Left renal pelvis (tissue), 4 donors: ENCODE measurements around the gene CSF1R. TPM values are rescaled to one million over a fixed set of nuclear protein-coding genes. Genes with fewer than 3 reads are reported as not detected.

Experiments
- DNase-seq, 4 donors: peaks; one replicate each; pipeline ENCODE4 v3.0.0-alpha.2; 2013; ENCODE audit warnings: low read depth in 4 of 4, low spot score in 3 of 4
- polyA plus RNA-seq, 4 donors: library from polyadenylated mRNA; unstranded; fragments of 120-200 nt; gene quantifications; one replicate each; pipeline ENCODE4 v1.2.1, GENCODE V29; 2013; ENCODE audit not compliant: insufficient read length in 4 of 4

CSF1R gene
- polyA plus RNA-seq, 4 donors: 15.4 to 36.1 (median 17.1) TPM

DNA sequence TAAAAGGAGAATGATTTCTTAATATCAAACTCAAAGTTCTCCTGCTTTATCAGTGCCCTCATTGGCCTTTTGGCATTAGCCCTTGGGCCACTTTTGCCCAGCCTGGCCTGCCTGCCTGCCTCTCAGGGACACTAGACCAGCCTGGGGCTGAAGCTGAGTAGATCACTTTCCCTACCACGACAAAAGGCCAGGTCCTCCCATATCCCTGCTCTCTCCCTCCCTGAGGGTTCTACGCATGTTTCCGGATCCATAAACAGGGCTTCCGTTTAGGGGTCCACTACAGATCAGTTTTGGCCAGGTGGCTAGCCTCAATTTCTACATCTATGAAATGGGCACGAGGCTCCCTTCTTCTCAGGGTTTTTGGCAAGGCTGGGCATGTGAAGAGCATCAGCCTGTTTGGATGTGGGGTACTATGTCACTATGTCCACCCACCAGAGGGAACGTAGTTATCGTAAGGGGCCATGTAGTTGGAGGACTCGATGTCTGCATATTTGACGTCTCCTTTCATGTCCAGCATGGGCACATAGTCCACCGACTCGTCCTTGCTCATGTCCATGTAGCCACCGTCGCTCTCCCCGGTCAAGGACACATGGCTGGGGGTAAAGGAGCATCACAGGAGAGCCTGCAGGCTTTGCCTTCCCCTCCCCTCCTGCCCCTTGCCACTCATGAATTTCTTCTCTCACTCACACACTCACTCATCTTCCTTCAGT is 35.2 kb upstream of the CSF1R start:
- DNase-seq: no peak

DNA sequence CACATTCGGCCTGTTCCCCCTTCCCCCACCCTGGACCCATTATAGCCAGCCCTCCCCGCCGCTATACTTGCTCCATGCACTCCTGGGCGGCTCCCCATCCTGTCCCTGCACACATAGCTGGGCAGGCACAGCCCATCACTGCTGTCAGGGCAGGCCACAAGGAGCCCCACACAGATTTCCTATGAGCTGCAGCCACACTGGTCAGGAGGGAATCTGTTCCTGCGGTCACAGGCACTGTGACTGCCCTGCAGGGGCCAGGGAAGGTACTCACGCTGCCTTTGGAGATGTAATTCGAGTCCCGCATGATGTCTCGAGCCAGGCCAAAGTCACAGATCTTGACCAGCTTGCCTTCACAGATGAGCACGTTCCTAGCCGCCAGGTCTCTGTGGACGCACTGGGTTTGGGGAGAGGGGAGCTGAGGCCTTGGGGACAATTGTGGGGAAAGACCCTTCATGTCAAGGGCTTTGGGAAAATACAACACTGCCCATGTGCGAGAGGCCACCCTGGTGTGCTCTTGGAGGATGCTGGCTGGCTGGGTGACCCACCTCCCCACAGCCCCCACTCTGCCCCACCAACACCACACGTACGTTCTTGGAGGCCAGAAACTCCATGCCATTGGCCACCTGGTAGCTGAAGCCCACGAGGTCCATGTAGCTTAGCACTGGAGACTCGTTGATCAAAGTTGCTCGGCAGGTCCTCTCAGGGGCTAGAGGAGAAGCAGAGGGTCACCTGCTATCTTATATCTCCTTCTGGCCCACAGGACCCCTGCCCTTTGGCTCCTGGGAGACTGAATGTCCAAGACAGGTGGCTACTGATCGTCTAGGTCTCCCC is 34.5 kb upstream of the CSF1R start:
- DNase-seq: no peak

DNA sequence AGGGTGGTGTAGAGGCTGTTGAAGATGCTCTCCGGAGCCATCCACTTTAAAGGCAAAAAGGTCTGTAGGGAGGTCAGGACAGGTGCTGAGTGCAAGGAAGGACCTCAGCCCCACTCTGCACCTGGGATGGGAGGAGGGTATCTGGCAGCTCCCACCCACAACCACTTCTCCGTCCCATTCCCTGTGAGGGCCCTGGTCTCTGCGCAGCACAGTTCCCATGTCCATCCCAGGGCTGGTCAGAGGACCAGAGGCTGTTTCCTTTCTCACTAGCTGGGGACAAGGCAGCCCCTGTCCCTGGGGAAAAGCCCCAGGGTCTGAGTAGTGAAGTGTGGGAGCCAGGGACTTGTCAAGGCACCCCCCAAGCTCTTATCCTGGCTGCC is 33.7 kb upstream of the CSF1R start:
- no peak for DNase-seq

DNA sequence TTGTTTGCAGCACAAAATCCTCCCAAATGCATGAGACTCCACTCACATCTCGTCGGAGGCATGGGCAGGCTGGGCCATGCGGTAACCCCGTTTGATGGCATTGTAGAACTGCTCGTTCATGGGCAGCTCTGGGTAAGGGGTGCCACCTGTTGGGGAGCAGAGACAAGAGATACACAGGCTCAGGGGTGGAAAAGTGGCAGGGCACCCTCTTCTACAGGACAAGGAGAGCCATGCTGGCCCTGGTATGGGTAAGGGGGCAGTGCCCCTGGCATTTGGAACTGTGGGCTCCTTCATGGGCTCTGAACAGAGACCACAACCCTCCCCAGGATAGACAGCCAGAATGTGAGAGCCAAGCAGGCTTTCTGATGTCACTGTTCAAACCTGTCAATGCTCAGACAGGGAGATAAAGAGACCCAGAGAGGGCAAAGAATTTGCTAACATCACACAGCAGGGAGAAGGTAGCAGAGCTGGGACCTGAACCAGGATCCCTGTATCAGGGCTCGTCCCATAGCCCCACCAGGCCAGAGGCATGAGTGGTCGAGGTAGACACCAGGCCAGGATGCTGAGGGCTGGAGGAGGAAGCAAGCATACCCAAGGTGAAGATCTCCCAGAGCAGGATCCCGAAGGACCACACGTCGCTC is 33.2 kb upstream of the CSF1R start:
- no peak for DNase-seq

DNA sequence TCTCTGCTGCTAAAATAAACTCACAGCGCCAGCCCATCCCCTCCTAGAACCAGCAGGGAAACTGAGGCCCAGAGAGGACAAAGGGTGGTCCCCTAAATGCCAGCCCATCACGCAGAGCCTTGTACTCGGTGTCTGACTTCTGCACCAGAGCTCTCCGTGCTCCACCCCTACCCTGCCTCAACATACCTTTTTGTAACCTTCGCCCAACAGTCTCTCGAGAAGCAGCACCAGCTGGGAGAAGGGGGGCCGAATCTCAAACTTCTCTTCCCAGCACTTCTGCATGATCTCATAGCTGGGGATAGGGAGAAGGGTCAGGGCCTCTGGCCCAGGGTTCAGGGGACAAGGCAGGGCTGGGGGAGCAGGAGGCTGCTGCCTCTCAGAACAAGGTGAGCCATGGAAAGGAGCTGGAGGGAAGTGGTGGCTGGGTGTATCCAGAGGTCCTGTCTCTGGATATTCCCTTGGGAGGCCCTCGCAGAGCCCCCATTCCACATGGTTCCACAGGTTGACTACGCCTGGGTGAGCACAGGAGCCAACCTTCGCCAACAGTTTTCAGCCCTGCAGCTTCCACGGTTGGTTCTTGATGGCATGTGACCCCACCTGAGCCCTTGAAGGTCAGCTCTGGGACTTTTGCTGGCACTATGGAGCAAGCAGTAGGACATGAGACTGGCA is 32.3 kb upstream of the CSF1R start:
- DNase-seq: no peak

DNA sequence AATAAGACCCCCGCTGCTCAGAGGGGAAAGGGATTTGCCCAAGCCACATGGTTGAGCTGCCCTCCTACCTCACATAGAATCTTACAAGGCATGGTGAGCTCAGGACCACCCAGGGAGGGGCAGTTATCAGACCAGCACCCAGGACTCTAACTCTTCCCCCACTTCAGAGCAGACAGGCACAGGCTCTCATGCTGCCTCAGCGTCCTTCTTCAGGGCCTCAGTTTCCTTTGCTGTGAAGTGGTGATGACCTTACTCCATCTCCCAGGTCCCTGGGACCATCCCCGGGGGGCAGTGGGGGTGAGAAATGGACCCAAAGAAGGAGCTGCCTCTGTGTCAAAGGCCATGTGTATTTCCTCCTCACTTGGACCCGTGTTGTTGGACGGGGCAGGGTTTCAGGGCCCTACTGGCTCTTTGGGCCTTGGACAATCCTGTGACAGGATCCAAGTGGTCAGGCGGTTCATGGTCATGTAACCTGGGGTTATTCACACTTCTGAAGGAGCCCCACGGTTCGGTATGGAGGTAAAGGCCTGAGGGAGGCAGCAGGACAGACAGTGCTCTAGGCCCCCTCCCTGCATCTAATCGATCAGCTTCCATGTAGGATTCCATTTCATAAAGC is 31.7 kb upstream of the CSF1R start:
- DNase-seq: no peak

DNA sequence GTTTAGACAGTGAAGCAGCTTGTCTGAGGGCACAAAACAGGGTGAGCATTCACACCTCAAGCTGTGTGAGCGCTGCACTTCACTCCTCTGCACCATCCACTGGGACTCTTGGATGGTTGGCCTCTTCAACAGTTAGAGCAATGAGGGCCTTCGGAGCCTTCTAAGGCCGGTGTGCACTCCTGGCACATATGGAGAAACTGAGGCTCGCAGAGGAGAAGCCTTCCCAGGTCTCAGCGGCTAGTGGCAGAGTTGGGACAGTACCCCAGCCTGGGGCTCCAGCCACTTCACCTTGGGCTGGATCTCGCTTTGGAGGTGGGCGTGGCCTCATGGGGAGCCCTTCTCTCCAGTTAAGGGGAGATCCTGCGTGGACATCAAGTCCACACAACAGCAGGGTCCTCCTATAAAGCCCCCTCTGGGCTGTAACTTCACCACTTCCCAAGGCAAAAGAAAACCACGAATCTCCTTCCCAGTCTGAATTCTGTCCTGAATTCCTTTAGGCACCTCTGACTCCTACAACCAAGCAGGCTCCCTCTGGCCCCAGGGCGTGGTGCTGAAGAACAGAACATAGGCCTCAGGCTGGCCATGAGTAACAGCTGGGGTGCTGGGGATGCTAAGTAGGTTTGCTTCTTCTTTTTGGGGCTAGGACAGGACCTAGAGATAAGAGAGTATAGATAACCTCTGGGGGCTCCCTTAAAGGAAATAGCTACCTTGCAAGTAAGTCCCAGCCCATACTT is 30.5 kb upstream of the CSF1R start:
- no peak for DNase-seq

DNA sequence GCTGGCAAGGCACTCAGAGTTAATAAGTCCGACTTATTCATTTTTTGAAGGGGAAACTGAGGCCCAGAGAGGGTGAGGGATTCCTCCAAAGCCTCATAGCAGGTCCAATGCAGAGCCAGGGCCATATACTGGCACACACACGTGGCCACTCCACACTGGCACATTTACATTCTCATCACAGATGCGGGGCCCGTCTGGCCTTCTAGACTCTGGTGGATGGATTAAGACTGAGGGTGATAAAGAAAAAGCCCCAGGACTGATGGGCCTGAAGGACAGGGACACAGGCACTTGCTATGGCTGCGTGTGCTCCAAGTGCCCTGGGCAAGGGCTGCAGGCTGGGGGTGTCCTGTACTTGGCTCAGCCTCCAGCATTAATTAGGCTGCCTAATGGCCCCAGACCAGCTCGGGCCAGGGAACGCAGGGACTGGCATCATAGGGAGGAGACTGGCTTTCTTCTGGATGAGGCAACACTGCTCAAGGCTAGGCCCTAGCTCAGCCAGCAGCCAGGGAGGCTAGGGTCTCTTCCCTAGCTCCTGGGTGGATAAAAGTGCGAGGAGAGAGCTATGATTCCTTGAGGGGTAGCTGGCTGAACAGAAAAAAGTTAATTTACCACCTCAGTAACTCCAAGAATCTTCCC is 28.5 kb upstream of the CSF1R start:
- no peak for DNase-seq

DNA sequence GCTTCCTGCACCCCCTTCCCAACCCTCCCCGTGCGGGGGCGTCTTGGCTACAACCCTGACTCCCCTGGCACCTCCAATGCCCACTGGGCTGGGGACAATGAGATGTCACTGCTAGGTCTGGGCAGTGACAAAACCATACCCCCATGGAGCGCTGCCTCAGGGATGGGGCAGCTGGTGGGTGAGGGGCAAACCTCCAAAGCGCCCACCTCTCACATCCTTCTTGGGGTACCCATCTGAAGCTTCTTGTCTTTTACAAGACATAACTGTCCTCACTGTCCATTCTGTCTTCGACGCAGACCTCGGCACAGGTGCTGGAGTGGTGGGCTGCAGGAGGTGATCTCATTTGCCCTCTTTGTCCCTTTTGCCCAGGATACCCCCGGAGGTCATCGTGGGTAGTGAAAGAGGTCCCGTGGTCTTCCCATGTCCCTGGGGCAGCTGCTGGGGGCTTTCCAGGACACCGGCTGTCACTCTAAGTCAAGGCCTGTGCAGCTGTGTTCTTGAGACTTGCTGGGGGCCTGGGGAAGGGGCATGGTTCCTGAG is 27.8 kb upstream of the CSF1R start:
- no peak for DNase-seq

DNA sequence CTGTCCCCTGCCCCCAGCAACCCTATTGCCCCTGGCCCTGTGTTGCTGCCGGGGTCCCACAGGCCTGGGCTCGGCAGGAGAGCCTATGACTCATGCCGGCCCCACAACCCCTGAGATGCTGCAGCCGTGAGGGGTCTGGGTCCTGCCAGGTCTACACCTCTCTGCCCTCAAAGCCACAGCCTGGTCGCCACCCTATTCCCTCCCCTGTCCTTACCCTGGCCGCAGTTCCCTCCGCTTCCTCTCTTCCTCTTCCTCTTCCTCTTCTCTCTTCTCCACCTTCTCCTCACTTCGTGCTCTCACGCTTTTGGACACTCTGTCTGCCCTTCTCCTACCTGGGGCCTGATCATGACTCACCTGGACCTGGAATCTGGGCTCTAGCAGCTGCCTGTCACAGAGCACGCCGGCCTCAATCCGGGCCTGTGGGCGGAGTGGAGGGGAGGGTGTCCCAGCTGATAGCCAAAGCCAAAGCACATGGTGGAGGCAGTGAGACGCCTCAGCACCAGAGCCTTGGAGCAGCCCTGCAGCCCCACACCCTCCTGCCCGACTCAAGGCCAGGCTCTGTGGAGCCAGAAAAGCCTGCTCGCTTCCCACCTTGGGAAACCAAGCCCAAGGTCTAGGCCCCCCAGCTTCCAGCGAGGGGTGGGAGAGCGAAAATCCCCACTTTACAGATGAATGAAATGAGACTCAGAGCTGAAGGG is 26.8 kb upstream of the CSF1R start:
- no peak for DNase-seq

DNA sequence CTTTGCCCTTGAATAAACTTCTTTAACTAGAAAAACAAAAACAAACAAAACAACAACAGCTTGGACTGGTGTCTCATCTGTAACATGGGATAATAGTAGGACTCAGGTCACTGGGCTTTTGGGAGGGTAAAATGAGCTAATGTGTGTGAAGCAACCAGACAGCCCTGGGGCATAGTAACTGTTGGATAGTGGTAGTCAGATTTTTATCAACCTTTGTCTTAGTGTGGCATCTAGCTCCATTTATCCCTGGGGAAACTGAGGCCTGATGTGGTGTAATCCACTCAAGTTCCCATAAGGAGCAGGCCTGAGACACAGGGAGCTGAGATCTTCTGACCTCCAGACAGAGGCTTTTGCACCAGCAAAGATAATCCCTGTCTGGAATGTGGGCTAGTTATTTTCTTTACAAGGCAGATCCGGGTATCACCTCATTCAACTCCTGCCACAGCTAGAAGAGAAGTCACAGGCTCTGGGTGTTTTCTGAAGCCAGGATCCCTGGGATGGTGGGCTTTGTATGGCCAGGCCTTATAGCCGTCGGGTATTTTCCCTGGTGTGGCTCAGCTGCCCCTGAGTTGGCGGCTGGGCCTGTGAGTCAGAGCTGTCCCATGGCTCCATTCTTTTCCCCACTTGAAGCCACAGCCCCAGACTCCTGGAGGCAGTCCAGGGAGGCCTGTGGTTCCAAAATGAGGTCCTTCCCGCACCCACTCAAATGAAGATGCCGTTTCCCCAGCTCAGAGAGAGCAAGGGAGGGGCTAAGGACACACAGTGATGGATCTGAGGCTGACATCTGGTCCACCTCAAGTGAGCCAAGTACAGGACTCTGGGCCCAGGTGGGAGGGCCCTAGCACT is 26.1 kb upstream of the CSF1R start:
- no peak for DNase-seq

DNA sequence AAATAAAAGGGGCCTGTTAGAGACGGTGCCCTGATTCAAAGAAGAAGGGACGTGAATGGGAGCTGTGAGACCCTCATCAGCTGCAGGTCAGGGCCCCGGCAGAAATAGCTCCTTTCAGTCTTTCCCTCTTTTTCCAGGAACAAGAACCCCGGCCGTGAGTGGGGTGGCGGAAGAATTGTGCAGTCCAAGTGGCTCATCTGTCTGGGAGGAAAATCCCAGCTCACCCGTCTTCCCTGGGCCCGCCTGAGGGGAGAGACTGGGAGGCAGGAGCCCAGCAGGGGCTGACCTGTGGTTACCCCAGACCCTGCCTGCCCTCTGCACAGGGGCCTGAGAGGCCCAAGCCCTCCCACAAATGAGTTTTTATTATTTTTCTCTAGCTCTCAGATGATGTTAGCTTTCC is 24.8 kb upstream of the CSF1R start:
- no peak for DNase-seq

DNA sequence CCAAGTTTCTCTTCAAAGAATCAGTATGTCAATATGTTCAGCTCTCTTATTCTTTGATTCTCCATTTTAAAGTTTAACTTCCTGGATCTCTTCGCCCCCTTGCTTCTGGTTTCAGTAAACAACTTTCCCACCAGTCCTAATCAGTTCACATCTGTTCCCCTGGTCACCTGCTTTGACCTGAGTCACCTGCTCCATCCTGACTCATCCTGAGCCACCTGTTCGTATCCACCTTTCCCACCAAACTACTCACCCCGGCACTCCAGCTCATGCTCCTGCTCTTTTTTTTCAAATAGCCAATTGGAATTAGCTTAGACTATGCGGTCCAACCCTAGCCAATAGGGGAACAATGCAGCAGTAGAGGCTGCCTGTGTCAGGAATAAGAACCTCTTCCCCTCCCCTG is 23.6 kb upstream of the CSF1R start:
- DNase-seq: no peak

DNA sequence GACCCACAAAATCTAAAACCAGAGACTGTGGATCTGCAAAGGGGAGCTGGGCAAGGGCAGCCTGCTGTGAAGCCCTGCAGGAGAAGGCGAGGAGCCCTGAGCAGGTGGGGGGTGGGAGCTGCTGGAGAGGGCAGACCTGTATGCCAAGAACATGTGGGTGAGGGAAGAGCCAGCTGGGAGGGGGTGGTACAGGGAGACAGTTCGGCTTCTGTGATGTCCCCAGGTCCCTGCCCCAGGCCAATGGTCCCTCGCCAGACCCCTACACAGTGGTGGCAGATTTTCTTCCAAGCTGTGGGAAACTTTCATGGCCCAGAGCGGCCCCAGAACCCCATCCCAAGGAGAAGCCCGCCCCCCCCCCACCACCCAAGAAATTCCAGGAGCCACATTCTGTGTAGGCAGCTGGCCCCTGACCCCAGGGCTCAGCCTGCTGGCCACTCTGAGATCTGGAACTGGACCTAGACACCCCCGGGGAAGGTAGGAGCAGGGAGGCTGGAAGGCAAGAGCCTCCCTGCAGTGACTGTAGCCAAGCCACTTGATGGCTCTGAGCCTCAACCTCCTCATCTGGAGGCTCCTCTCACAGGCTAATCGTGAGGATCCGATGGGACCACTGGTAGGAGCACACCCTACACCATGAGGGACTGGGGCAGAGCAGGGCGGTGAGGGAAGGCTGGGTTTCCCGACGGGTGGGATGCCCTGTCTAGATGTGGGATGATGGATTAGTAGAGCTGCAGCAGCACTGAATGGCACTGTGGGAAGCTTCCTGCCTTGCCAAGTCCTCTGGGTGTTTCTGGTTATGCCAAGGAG is 22.6 kb upstream of the CSF1R start:
- DNase-seq: no peak

DNA sequence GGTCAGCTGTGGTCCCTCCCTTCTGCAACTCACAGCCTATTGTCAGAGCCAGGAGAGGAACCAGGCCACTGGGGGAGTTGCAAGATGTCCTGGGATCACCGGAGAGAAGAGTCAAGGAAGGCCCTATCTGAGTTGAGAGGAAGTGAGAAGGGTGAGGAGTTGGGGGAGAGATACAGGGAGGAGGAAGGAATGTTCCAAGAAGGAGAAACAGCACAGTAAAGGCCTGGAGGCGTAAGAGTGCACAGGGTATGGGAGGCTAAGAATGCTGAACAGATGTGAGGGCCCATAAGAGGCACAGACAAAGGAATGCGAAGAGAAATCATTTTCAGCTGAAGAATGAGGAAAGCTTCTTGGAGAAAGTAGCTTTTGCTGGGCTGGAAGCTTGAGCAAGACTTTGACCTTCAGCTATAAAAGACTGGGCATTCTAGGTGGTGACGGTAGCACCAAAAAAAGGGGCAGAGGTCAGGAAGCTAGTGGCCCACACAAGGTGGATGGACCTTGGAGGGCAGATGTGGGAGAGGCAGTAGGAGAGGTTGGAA is 21.6 kb upstream of the CSF1R start:
- DNase-seq: no peak

DNA sequence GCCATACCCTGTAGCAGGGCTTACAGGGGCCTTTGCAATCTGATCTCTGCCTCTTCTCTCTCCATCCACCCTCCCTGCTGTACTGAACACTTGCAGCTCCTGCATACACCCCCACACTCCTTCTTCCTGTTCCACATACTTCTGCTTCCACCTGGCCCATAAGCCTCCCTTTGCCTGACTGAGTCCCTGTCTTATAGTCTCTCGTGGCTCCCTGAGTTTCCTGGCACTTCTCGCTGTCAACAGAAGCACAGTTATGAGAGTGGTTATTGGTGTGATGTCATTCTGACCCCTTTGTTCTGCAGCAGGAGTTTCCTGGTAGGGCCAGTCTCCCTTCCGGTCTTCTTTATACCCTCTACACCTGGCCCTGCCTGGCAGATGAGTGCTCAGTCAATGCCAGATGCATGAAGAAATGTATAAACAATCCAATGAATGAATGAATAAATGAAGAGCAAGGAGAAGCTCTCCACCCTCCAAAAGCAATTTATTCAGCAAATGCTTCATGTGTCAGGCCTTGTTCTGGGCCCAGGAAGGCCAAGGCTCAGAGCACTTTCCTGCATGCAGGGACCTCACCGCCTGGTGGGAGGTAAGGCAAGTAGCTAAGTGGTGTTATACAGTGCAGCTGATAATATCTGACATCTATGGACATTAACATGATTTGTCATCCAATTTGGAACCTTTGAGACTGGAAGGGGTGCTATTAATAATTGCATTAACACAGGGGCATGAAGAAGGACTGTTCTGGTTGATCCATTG is 20.5 kb upstream of the CSF1R start:
- no peak for DNase-seq
